GM21390 (cell line): ENCODE data around the gene COL4A4.

Experiments
- ATAC-seq: cut with Tn5 transposase; IDR thresholded peaks from one replicate; pipeline ENCODE4 v1.9.1; 2021; ENCODE audit not compliant: unreplicated experiment

Gene COL4A4

DNA sequence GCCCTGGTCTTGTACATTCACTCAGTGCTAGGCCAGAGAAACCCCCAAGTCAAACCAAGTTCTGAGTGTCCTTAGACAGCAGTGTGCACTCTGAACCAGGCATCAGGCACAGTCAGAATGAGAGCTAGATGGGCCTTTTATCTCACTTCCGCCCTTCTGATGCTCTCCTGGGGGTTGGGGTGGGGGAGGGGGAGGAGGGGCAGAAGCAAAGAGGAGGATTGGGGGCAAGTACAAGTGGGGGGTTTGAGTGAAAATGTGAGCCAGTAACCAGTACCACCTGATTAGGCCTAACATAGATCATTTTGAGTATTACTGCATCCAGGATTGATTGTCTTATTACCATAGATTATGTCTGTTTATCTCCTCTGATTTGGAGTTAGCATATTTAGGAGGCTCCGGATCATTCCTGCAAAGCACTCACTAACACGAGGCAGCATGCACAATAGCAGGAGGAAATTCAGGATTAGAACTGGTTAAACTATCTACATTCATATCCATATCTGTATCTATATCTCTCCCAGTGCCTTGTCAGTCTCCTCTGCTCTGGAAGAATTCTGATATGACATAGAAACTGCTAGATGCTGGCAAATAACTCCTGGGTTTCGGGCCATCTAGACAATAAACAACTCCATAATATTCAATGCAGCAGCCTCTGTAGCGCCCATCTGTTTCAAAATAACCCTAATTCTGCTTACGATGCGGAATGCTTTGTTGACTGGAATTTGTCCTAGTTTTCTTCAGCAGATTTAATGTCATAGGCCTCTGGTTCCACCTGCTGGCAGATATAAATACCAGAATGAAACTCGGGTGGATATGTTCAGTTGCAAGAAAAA lies 179.0 kb downstream of the COL4A4 start:
- peak; percentile 97 for ATAC-seq

GRCh38 chr2:226983895-226984749 lies 179.9 kb downstream of the COL4A4 start:
- ATAC-seq: peak; percentile 3

- no peak for ATAC-seq
These were observed 182.1 kb downstream of the COL4A4 start for GRCh38 chr2:226981791-226982326.

DNA sequence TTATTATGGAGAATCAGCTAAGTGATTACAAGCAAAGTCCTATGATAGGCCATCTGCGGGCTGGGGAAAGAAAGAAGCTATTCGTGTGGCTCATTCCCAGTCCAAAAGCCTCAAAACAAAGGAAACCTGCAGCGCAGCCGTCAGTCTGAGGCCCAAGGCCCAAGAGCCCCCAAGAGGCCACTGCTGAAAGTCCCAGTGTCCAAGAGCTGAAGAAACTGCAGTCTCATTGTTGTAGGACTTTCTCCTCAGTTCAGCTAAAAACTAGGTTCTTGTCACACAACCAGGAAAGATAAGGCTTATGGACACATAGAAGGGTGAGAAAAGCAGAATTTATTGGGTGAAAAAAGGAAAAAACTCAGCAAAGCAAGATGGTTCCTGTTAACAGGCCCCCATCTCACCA lies 185.0 kb downstream of the COL4A4 start:
- no peak for ATAC-seq

- no peak for ATAC-seq
These were observed 185.7 kb downstream of the COL4A4 start for GRCh38 chr2:226978300-226978699.

GRCh38 chr2:226977775-226978190 lies 186.2 kb downstream of the COL4A4 start:
- no peak for ATAC-seq

- ATAC-seq: no peak
These were observed 190.2 kb downstream of the COL4A4 start for GRCh38 chr2:226973816-226974215.

- peak; percentile 40 for ATAC-seq
These were observed 192.2 kb downstream of the COL4A4 start for GRCh38 chr2:226971770-226972169.

DNA sequence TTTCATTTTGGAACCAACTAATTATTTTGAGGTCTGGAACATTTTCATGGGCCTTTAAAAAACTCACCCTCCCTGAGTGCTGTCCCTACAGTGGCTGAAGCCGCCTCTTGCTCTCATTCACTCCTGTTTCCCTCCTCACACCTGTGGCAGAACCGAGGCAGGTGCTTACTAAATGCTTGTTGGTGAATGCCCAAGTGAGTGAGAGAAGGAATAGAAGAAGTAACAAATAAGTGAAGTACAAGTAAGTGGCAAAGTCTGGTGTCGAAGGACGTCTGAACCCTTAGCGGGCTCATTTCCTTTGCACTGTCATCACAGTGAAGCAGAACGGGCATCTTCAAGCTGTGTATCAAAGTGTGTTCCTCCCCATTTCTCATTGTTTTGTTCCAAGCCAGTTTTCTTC lies 192.9 kb downstream of the COL4A4 start:
- ATAC-seq: peak; percentile 55

DNA sequence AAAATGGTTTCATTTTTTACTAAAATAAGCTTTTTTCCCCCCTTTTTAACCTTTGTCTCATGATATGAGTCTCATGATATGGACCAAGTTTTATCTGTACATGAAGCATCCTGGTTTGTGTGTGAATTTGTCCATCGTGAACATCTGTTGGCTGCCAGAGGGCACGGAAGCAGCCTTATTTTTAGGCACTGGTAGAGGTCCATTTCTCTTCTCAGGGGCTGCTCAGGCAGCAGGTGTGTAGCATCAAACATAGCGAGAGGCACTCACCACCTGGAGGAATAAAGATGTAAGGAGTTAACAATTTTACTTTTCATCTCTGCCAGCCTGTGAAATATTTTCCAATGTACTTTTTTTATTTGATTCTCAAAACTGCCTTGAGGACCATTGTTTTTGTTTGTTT lies 193.6 kb downstream of the COL4A4 start:
- peak; percentile 66 for ATAC-seq

GRCh38 chr2:226969417-226970080 lies 194.5 kb downstream of the COL4A4 start:
- ATAC-seq: no peak

- no peak for ATAC-seq
These were observed 198.6 kb downstream of the COL4A4 start for GRCh38 chr2:226965376-226965775.

- ATAC-seq: no peak
These were observed 200.5 kb downstream of the COL4A4 start for GRCh38 chr2:226963528-226963927.

DNA sequence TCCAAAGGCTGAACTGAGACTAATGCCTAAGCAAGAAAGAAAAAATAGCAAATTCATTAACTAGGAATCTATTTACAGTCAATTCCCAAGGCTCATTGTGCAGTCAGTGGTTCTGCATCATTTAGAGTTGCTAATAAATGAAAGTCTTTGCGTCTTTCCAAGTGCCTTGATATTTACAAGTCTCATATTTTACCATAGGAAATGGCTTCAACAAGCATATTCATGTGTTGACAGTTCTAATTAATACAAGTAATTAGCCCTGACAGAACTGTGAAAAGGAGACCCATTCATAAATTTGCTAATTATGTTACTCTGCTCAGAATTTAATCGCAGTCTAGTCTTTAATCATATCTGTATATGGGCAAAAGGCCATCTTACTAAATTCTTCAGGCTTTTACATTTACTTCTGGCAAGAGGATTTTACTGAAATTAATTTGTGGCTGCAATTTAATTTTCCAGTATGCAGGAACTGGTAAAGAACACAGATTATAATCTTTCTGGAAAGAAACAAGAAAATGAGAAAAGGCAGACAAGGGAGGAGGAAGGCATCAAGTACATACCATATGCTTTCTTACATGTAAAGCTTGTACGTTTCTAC lies 201.7 kb downstream of the COL4A4 start:
- no peak for ATAC-seq

GRCh38 chr2:226959418-226959817 lies 204.6 kb downstream of the COL4A4 start:
- no peak for ATAC-seq

GRCh38 chr2:226956659-226957058 lies 207.3 kb downstream of the COL4A4 start:
- ATAC-seq: no peak

- ATAC-seq: no peak
These were observed 210.2 kb downstream of the COL4A4 start for GRCh38 chr2:226953826-226954225.

DNA sequence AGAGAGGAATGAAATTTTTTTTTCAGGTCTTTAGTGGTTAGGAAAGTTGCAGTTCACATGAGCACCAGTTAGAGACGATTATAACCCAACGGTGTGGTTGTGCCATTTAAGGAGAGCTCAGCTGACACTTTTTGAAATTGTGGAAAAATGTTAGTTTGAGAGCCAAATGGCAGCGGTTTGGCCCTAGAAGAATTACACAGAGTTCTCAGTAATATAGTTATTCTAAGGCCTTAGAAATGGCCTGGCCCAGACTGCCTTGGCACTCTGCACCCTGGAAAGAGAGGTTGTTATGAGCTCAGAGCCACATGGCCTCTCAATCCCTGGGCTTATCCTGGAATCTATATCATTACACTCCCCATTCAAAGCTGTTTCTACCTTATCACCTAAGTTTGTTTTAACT lies 210.8 kb downstream of the COL4A4 start:
- ATAC-seq: no peak
